ENCODE data around the gene FOCAD. TPM values are rescaled to one million over a fixed set of nuclear protein-coding genes. Genes with fewer than 3 reads are reported as not detected.
"Not testable (repeated sequence)": the region's sequence is repeated elsewhere in the genome, so short reads cannot be mapped to it uniquely, and the experiment has no call there.

The FOCAD gene
- total RNA-seq, 2 donors from 2014 or later = 51.6 to 56.8 TPM

- Histone ChIP-seq H3K27me3 (ENCODE audit: control insufficient read depth, insufficient read depth, low read length, poor library complexity, severe bottlenecking) (no peaks in the 10 kb centered on the region), H3K9me3 (ENCODE audit: control insufficient read depth, low read length) (peaks cover 7% of the 10 kb centered on the region), H3K36me3 (ENCODE audit: control insufficient read depth, insufficient read depth, low read length) (no peaks in the 10 kb centered on the region), H3K4me1 (ENCODE audit: control insufficient read depth, insufficient read depth, low read length) (no peaks in the 10 kb centered on the region), H3K27ac (ENCODE audit: low read depth, low read length) (no peak overlapping the region), H3K4me3 (ENCODE audit: low read length) (peak overlapping the region; percentile 32), H3K9ac (ENCODE audit: extremely low read depth, low read length, poor library complexity, severe bottlenecking) (no peak overlapping the region)
- peaks cover 45% of the 10 kb centered on the region for H3K36me3 Mint-ChIP-seq (ENCODE audit: low read depth)
- peaks cover 6% of the 10 kb centered on the region for H3K9me3 Mint-ChIP-seq
- no peaks in the 10 kb centered on the region for H3K27me3 Mint-ChIP-seq (ENCODE audit: insufficient read depth)
- DNase-seq = no peak
- H3K27ac Mint-ChIP-seq = no peak overlapping the region
- 98 to 100% methylated on average over 4 of the region's 4 CpGs for WGBS, 2 experiments (ENCODE audit: insufficient coverage in 1 of 2, insufficient read length in 1 of 2)
- peaks cover 17% of the 10 kb centered on the region for H3K4me1 Mint-ChIP-seq
- H3K4me3 Mint-ChIP-seq = no peak overlapping the region
- no peak for TF ChIP-seq CTCF (conservative IDR thresholded peaks at IDR 0.05)
Measured at GRCh38 chr9:20671635-20672034, 12.4 kb upstream of the FOCAD start.

- not testable (repeated sequence) for H3K9me3 ChIP-seq (ENCODE audit: control insufficient read depth, low read length); H3K36me3 ChIP-seq (ENCODE audit: control insufficient read depth, insufficient read depth, low read length); DNase-seq; H3K27me3 Mint-ChIP-seq (ENCODE audit: insufficient read depth); H3K9ac ChIP-seq (ENCODE audit: extremely low read depth, low read length, poor library complexity, severe bottlenecking); H3K27ac Mint-ChIP-seq; H3K9me3 Mint-ChIP-seq; H3K4me1 ChIP-seq (ENCODE audit: control insufficient read depth, insufficient read depth, low read length); H3K27ac ChIP-seq (ENCODE audit: low read depth, low read length); H3K4me3 ChIP-seq (ENCODE audit: low read length); H3K27me3 ChIP-seq (ENCODE audit: control insufficient read depth, insufficient read depth, low read length, poor library complexity, severe bottlenecking); H3K4me3 Mint-ChIP-seq
- Mint-ChIP-seq H3K36me3 (ENCODE audit: low read depth) (peaks cover 39% of the 10 kb centered on the region), H3K4me1 (peaks cover 17% of the 10 kb centered on the region)
- WGBS, 2 experiments (ENCODE audit: insufficient coverage in 1 of 2, insufficient read length in 1 of 2) = 82 to 94% methylated on average over 2 to 9 of the region's 10 CpGs
Measured at GRCh38 chr9:20673537-20673936, 10.5 kb upstream of the FOCAD start.

- no peak overlapping the region for H3K9ac ChIP-seq (ENCODE audit: extremely low read depth, low read length, poor library complexity, severe bottlenecking)
- H3K4me3 ChIP-seq (ENCODE audit: low read length) = no peak overlapping the region
- Mint-ChIP-seq H3K36me3 (ENCODE audit: low read depth) (peaks cover 3% of the 10 kb centered on the region), H3K27me3 (ENCODE audit: insufficient read depth) (no peaks in the 10 kb centered on the region), H3K9me3 (no peaks in the 10 kb centered on the region), H3K4me1 (peaks cover 17% of the 10 kb centered on the region), H3K4me3 (no peak overlapping the region), H3K27ac (no peak overlapping the region)
- H3K27me3 ChIP-seq (ENCODE audit: control insufficient read depth, insufficient read depth, low read length, poor library complexity, severe bottlenecking) = no peaks in the 10 kb centered on the region
- no peak overlapping the region for H3K27ac ChIP-seq (ENCODE audit: low read depth, low read length)
- no peak for DNase-seq
- H3K36me3 ChIP-seq (ENCODE audit: control insufficient read depth, insufficient read depth, low read length) = no peaks in the 10 kb centered on the region
- 94 to 100% methylated on average over 1 to 2 of the region's 2 CpGs for WGBS, 2 experiments (ENCODE audit: insufficient coverage in 1 of 2, insufficient read length in 1 of 2)
- no peaks in the 10 kb centered on the region for H3K9me3 ChIP-seq (ENCODE audit: control insufficient read depth, low read length)
- H3K4me1 ChIP-seq (ENCODE audit: control insufficient read depth, insufficient read depth, low read length) = peaks cover 2% of the 10 kb centered on the region
- no peak for TF ChIP-seq CTCF (conservative IDR thresholded peaks at IDR 0.05)
Measured at GRCh38 chr9:20681467-20681866, 2.6 kb upstream of the FOCAD start.
